ENCODE results near the gene BDKRB1.
"Not testable (repeated sequence)": the region's sequence is repeated elsewhere in the genome, so short reads cannot be mapped to it uniquely, and the experiment has no call there.

Gene BDKRB1

GRCh38 chr14:96235426-96235825 is 20.6 kb upstream of the BDKRB1 start:
- no peak for DNase-seq

DNA sequence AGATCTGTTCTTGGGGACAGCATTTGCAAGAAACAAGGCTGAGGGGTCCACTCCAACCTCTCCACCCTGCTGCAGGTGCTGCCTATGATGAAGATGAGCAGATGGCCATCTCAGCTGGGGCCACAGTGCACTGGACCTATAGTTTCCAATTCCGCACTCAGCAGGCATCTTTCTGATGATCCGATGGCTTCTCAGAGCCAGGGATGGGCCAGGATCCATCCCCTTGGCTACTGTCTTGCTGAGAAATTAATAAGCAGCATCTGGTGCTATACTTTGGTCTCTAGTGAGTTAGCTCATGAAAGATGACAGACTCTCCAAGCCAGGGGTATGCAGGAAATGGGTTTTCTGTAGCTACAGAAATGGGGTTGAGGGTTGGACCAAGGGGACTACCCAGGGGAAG is 18.4 kb upstream of the BDKRB1 start:
- no peak for DNase-seq

GRCh38 chr14:96238676-96239265 is 17.2 kb upstream of the BDKRB1 start:
- no peak for DNase-seq

GRCh38 chr14:96239711-96240141 is 16.3 kb upstream of the BDKRB1 start:
- no peak for DNase-seq

DNA sequence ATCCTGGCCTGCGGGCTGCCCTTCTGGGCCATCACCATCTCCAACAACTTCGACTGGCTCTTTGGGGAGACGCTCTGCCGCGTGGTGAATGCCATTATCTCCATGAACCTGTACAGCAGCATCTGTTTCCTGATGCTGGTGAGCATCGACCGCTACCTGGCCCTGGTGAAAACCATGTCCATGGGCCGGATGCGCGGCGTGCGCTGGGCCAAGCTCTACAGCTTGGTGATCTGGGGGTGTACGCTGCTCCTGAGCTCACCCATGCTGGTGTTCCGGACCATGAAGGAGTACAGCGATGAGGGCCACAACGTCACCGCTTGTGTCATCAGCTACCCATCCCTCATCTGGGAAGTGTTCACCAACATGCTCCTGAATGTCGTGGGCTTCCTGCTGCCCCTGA is 15.4 kb upstream of the BDKRB1 start:
- DNase-seq, result no peak

- DNase-seq, result no peak
Observed at GRCh38 chr14:96242126-96242525, 13.9 kb upstream of the BDKRB1 start.

DNA sequence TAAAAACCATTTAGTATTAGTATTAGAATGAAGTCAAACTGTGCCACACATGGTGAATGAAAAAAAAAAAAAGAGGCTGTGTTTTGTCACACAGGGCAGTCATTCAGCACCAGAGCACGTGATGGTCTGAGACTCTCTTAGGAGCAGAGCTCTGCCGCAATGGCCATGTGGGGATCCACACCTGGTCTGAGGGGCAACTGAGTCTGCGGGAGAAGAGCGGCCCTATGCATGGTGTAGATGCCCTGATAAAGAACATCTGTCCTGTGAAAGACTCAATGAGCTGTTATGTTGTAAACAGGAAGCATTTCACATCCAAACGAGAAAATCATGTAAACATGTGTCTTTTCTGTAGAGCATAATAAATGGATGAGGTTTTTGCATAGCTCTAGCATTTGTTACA is 12.2 kb upstream of the BDKRB1 start:
- no peak for DNase-seq

DNA sequence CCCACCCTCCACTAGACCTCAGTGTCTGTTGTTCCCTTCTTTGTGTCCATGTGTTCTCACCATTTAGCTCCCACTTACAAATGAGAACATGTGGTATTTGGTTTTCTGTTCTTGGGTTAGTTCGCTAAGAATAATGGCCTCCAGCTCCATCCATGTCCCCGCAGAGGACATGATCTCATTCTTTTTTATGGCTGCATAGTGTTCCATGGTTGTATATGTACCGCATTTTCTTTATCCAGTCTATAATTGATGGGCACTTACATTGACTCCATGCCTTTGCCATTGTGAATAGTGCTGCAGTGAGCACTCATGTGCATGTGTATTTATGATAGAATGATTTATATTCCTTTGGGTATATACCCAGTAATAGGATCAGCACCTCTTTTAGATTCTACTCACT is 10.9 kb upstream of the BDKRB1 start:
- DNase-seq, result not testable (repeated sequence)

DNA sequence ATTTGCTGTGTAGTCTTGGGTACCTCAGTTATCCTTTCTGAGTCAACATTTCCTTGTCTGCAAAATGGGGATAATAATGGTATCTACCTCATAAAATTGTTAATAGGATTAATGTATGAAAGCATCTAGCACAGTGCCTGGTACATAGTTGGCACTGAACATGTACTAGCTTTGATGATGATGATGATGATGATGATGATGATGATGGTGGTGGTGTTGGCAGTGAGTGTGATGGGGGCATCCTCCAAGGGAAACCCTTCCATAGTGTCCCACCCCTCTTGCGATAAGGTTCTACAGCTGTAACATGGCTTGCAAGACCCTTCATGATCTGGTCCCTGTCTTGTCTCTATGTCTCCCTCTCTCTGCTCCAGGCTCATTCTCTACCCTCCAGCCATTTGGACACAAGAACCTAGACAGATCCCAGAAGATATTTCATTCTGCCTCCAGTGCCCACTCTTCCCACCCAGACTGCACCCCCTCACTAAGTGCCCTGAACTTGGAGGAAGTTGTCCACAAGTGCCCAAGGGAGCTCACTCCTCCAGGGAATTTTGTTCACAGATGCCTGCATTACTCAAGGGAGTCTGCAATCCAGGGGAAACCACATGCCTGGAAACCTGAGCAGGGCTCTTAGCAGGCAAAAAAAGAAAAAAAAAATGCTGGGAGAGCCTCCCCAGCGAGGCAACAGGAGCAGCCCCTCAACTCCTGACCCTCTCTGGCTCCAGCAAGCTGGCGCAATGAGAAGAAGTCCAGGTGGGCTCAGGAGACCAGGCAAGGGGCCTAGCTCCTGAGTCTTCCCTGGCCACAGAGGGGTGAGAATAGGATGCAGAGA is 10.1 kb upstream of the BDKRB1 start:
- no peak for DNase-seq

- DNase-seq, result no peak
Observed at GRCh38 chr14:96246539-96246847, 9.5 kb upstream of the BDKRB1 start.

GRCh38 chr14:96247031-96247430 is 9.0 kb upstream of the BDKRB1 start:
- no peak for DNase-seq

DNA sequence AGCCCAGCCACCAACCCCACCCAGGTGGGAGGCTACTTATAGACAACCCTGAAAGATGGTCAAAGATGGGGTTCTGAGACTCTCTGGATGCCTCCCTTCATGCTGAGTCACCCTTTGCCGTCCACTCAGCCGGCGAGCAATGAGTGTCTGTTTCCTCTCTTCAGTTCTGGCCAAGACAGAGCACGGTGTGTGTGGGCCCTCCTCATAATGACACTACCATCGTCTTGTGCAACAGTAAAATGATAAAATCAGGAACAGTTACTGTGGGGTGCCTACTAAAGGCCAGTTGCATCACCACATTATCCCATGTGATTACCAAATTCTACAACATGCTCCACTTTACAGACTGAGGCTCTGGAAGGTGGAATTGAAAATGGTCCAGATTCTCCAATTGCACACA is 7.0 kb upstream of the BDKRB1 start:
- no peak for DNase-seq

GRCh38 chr14:96250485-96250884 is 5.5 kb upstream of the BDKRB1 start:
- no peak for DNase-seq

- no peak for DNase-seq
Observed at GRCh38 chr14:96251656-96252155, 4.3 kb upstream of the BDKRB1 start.

DNA sequence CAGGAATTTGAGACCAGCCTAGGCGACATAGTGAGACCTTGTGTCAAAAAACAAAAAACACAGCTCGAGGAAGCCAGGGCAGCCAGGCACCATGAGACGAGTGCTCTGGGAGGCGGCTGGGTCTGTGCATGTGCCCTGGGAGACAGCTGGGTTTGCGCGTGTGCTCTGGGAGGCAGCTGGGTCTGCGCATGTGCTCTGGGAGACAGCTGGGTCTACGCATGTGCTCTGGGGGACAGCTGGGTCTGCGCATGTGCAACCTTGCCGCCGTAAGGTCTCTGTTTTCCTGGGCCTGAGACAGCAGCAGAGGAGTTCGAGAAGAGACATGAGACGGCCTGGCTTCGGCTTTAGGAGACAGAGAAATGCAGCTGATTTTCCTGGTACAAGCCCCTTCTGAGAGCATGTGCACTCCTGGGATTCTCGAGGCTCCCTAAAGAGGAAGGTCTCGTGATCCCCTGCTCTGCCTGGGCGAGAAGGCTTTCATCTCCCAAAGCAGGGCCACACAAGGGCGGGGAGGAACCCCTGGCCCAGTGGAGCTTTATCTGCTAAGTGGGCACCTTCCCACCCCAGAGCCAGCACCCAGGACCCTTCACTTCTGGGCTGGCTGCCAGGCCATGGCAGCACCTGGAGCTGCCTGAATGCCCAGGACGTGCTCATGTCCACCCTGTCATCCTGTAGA is 3.5 kb upstream of the BDKRB1 start:
- DNase-seq, result no peak

GRCh38 chr14:96252999-96253539 is 2.9 kb upstream of the BDKRB1 start:
- no peak for DNase-seq

DNA sequence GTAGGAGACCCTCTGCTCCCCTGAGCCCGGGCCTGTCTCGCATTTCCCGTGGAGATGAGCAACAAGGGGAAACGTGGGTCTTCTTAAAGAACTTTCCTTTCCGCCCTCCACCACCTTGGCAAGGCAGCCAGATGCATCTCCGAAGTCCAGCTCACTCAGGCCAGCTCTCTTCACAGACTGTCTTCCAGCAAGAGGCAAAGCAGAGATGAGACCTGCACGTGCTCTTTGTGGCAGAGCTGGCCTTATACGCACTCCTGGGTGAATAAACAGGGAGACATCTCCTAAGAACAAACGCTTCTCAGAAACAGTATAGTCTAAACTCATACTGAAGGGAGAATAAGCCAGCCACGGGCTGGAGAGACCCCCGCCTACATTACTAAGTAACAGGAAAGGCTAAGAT is 1.3 kb upstream of the BDKRB1 start:
- DNase-seq, result no peak

GRCh38 chr14:96256407-96256806 is 397 bp downstream of the BDKRB1 start:
- no peak for DNase-seq

DNA sequence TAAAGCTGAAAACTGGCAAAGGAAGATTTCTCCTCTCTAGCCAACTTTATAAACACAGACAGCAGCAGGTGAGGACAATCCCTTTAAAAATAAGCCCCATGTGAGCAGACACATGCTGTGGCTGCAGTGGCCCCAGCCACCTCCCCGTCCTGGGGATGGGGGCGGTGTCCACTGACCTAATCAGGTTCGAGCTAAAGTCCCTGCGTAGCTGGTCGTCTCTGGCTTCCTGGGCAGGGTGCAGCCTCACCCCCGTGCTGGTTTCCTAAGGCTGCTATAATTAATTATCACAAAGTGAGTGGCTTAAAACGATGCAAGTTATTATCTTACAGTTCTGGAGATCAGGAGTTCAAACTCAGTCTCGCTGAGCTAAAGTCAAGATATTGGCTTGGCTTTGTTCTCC is 1.0 kb downstream of the BDKRB1 start:
- no peak for DNase-seq

- DNase-seq, result no peak
Observed at GRCh38 chr14:96257900-96258299, 1.9 kb downstream of the BDKRB1 start.

GRCh38 chr14:96260341-96260821 is 4.4 kb downstream of the BDKRB1 start:
- no peak for DNase-seq

DNA sequence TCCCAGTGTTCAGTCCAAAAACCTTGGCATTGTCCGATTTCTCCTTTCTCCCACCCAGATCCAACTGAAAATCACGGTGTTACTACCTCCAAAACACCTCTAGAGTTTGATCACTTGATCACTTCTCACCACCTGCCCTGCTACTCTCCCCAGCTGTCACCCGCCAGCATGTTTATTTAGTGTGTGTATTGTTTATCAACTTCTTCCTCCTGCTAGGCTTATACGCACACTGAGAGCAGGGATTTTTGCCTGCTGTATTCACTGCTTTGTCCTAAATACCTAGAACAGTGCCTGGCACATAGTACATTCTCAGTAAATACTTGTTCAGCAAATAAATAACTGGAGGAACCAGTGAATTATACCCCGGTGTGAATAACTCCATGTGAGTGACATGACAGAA is 5.0 kb downstream of the BDKRB1 start:
- no peak for DNase-seq

DNA sequence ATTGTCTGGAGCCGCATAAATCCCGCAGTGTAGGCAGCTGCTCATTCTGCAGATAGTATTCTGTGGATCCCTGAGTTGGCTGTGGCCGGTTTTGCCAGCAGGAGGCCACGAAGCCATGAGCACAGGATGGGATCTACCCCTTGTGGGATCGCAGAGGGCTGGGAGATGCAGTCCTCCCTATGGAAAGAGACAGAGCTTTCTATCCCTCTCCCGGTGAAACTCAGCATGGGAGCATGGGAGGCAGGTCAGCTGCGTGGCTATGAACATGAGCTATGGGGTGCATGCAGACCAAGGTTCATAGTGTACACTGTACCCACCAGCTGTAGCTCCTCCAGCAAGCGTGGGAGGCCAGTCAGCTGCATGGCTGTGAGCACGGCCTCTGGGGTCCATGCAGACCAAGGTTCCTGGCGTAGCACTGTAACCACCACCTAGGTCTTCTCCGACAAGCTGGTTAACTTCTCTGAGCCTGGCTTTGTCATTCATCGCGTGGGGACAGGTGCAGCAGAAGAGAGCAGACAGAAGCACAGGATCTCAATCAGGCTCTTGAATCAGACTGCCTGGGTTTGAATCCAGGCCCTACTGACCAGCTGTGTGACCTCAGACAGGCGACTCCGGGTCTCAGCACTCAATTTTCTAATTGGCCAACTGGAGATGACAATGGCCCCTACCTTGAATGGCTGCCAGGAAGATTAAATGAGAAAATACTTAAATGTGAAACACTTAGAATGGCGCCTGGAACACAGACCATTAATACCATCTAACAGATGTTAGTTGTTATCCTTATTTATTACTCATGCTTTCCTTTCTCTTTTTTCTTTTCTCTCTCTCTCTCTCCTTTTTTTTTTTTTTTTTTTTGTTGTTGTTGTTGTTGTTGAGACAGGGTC is 6.0 kb downstream of the BDKRB1 start:
- no peak for DNase-seq
